HG03354 (cell line): ENCODE data around the gene CMTM7.
"Not testable (repeated sequence)": the region's sequence is repeated elsewhere in the genome, so short reads cannot be mapped to it uniquely, and the experiment has no call there.

ENCODE experiments used
- ATAC-seq: cut with Tn5 transposase; IDR thresholded peaks from one replicate; pipeline ENCODE4 v1.9.1; 2021; ENCODE audit warnings: mild to moderate bottlenecking; ENCODE audit not compliant: unreplicated experiment, poor library complexity, severe bottlenecking

Gene CMTM7

DNA sequence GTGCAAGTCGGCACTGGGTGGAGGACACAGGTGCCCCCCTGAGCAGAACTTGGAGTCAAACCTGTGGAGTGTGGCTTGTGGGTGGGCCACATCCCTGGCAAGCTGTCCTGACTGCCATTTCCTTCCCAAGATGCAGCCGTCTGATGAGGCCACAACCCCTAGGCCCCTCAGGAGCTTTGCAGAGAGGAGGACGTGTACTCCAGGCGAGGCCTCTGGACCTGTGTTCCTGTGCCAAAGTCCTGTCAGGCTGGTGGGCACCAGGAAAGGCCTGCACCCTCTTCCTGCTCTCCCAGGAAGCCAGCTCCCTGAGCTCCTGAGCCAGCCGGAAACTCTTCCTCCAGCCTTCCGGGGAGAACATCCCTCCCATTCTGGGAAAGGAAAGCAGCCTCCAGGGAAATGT is 62.5 kb downstream of the CMTM7 start:
- ATAC-seq, result no peak

DNA sequence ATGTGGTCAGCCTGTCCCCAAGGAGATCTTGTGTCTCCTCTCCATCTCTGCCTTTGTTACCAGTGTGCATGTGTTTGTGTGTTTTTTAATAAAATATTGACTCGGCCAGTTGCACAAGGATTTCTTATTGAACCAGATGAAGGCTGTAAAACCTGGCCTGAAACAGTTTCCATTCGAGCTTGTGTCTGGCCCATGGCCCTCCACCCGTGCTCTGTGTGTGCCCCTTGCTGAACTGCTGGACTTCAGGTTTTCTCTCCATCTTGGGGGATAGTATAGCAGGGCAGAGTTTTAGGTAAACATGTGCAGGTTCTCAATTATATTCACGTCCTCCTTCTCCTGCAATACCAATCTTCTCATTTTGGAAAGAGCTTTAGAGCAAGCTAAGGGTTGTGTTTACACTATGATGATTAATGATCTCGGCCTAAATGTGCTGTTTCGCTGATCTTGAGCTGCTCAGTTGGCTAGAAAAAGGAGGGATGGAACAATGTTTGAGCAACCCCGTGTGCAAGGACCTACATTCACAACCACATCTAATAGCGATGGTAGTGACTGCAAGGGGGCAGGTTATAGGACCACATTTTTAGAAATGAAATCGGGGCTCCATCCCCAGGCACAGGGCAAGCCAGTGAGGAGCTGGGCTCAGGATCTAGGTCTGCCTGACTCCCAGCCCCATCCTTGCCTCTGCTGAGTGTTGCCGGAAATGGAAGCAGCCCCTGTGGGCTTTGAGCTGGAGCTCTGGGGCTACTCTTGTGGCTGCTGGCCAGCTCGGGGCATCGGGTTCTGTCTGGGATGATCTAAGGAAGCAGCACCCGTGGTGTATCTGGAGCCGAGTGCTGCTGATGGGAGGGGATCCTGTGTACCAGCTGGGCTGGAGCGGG is 63.3 kb downstream of the CMTM7 start:
- no peak for ATAC-seq

GRCh38 chr3:32455609-32456428 is 64.2 kb downstream of the CMTM7 start:
- ATAC-seq, result no peak

DNA sequence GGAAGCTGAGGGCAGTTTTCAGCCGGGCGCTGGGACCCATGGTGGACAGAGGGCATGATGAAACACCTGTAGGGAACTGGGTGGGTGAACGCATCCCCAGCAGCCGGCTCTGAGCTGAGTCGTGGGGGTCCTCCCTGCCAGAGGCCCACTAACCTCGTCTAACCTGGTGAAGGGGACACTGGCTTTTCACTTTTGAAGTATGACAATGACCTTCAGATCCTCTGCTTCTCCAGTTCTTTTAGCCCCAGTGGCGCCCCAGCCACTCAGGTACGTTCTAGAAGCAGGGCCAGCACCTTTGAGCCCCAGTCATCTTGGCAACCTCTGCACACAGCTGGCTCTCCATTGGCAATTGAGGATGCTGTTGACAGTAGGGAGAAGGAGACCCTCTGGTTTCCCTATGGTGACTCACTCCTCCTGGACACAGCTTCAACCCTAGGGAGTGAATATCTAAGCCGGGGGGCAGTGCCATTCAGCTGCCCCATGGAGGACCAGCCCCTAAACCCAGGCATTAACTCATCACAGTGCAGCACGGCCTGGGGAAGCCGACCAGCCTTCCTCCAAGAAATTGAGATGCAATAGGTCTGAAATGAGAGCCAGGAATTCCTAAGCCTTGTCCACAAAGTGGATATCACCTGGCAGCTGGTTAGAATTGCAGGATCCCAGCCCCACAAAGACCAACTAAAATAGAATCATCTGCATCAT is 64.9 kb downstream of the CMTM7 start:
- ATAC-seq, result no peak

DNA sequence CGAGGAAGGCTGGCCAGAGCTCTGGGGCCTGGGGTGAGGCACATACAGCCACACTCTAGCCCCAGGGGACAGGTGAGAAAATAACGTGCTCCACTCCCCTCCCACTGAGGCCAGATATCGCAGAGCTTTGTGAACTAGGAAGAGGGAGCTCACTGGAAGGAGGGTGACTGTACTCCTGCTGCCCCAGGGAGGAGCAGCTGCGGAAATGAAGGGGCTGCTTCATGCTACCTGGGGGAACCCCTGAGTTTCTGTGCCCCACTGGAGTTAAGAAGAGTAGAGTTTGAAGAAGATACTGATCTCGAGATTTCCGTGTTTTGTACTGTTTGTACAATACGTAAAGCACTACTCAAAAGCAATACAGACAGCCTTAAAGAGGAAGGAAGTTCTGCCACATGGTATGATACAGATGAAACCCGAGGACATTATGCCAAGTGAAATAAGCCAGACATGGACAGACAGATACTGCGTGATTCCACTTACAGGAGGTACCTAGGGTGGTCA is 66.4 kb downstream of the CMTM7 start:
- ATAC-seq, result peak; percentile 48

DNA sequence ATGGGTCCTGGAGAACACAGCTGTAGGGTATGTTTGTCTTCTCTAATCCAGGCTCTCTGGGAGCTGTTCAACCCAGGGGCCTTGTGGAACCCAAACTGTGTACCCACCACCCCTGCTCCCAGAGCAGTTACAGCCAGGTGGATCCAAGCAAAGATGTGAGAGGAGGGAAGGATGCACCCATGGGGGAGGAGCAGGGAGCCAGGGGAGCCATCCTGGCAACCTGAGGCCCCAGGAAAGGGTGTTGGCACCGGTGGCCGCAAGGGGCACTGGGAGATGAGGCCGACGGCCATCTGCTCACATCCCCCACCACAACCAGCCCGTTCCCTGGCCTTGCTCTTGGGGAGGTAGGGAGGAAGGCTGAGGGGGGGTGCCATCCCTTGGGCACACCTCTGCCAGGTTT is 67.8 kb downstream of the CMTM7 start:
- ATAC-seq, result no peak

DNA sequence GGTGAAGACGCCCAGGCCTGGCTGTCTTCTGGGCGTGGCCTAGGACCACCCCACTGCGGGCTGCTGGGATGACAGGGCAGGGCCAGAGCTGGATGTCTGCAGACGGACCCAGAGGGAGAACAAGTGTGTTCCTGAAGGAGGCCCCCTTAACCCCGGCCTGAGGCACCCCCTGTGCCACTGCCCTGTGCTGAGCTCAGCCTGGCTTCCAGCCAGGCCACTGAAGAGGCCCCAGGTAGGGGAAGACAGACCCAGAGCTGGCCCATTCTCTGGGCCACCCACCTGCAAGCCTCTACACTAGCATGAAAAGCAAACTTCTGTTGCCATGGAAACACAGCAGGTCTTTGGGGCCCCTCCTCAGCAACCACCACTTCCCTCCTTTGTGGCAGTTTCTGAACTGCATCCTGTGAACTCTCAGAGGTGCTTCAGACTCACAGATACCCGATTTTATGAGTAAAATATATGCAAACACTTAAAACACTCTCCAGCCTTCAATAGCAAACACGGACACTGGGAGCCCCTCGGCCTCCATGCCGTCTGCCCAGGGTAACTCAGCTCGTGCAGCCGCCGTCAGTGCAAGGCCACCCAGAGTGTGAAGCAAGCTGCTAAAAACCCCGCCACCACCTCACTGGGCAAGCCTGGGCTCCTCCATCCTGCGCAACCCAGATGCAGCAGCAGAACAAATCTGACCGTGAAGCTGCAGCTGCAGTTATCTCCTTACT is 68.5 kb downstream of the CMTM7 start:
- peak; percentile 94 for ATAC-seq

DNA sequence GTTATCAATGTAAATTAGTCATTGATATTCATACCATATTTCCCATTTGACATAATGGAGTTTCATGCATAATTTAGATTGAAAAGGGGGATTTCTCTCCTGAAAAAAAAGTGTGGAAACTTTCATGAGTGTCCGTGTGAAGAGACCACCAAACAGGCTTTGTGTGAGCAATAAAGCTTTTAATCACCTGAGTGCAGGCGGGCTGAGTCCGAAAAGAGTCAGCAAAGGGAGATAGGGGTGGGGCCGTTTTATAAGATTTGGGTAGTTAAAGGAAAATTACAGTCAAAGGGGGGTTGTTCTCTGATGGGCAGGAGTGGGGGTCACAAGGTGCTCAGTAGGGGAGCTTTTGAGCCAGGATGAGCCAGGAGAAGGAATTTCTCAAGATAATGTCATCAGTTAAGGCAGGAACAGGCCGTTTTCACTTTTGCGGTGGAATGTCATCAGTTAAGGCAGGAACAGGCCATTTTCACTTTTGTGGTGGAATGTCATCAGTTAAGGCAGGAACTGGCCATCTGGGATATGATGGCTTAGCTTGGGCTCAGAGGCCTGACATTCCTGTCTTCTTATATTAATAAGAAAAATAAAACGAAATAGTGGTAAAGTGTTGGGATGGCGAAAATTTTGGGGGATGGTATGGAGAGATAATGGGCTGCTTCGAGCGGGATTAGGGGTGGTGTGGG is 69.3 kb downstream of the CMTM7 start:
- ATAC-seq, result not testable (repeated sequence)

GRCh38 chr3:32462191-32462986 is 70.7 kb downstream of the CMTM7 start:
- ATAC-seq, result not testable (repeated sequence)

- not testable (repeated sequence) for ATAC-seq
Measured at GRCh38 chr3:32463415-32463814, 71.8 kb downstream of the CMTM7 start.

DNA sequence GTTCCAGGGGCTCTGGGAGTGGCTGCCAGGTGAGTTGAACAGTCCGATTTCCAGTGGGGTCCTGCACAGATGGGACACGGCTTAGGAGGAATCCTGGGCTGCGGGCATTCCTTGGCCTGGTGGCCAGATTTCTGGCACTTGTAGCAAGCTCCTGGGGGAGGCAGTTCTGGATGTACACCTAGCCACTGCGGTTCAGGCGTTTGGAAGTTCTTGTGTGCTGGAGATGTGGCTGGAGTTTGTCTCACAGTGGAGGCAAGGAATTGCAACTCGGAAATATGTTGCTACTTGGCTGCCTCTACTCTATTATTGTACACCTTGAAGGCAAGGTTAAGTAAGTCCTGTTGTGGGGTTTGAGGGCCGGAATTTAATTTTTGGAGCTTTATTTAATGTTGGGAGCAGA is 73.1 kb downstream of the CMTM7 start:
- not testable (repeated sequence) for ATAC-seq

- not testable (repeated sequence) for ATAC-seq
Measured at GRCh38 chr3:32466808-32467207, 75.2 kb downstream of the CMTM7 start.

DNA sequence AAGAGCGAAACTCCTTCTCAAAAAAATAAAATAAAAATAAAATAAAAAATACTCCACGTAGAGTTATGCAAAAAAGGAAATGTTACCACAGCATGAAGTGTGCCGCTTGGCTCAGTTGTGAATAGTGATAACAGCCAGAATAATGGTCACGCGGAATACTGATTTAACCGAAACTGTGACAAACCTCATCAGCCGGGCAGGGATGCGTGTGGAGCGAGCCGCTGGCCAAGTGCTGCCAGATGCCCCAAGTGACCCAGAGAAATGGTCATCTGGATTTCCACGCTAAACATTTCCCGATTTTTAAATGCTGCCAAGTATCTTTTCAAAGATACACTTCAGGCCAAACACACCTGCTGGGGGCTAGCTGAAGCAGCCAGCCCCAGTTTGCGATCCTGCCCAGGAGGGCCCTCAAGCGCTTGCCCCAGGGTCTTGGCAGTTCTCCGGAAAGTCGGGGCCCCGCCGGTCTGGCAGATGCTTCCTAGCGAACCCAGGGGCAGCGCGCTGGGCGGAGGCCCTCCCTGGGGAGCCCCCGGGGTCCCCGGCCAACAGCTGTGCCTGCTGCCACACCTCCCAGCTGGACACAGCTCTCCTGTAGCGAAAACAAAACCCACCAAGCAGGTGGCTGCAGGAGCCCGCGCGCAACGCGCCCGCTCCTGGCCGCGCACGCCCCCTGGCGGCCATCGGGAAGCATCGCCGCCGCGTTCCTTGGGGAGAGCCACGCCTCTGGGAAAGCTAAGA is 75.8 kb downstream of the CMTM7 start:
- ATAC-seq, result peak; percentile 83

- ATAC-seq, result peak; percentile 25
Measured at GRCh38 chr3:32469151-32469874, 77.7 kb downstream of the CMTM7 start.

- ATAC-seq, result no peak
Measured at GRCh38 chr3:32470362-32470761, 78.7 kb downstream of the CMTM7 start.

GRCh38 chr3:32471246-32471645 is 79.6 kb downstream of the CMTM7 start:
- no peak for ATAC-seq

DNA sequence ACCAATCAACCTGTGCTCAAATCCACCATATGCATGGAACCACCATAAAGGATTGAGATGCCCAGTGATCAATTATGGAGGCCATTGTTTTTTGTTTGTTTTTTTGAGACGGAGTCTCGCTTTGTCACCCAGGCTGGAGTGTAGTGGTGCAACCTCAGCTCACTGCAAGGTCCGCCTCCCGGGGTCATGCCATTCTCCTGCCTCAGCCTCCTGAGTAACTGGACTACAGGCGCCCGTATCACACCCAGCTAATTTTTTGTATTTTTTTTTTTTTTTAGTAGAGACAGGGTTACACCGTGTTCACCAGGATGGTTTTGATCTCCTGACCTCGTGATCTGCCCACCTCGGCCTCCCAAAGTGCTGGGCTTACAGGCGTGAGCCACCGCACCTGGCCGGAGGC is 80.5 kb downstream of the CMTM7 start:
- ATAC-seq, result not testable (repeated sequence)
